ENCODE results near the gene TCF19. TPM values are rescaled to one million over a fixed set of nuclear protein-coding genes. Genes with fewer than 3 reads are reported as not detected.

The TCF19 gene
- total RNA-seq, 2 experiments from 2014 or later = 56.7 to 61.6 TPM

DNA sequence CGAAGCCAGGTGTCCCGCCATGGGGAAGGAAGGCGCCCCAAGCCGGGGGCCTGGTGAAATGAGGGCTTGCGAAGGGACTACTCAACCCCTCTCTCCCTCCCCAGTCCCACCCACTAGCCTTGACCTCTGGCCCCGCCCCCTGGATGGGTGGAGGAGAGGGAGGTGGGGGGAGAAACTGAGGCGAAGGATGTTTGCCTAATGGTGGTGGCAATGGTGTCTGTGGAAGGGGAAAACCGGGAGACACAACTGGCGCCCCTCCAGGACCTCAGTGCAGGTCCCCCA is 12.2 kb downstream of the TCF19 start, which contains the start of gene POU5F1:
POU5F1 (minus strand) TSS at position 83 of the 282 bp plus-strand sequence; CDS start at position 21, 62 bp downstream.
- no peak for TF ChIP-seq EZH2phosphoT487 (IDR thresholded peaks at IDR 0.05; ENCODE audit: borderline replicate concordance, low read depth, low read length)
- TF ChIP-seq, protein P1, sequence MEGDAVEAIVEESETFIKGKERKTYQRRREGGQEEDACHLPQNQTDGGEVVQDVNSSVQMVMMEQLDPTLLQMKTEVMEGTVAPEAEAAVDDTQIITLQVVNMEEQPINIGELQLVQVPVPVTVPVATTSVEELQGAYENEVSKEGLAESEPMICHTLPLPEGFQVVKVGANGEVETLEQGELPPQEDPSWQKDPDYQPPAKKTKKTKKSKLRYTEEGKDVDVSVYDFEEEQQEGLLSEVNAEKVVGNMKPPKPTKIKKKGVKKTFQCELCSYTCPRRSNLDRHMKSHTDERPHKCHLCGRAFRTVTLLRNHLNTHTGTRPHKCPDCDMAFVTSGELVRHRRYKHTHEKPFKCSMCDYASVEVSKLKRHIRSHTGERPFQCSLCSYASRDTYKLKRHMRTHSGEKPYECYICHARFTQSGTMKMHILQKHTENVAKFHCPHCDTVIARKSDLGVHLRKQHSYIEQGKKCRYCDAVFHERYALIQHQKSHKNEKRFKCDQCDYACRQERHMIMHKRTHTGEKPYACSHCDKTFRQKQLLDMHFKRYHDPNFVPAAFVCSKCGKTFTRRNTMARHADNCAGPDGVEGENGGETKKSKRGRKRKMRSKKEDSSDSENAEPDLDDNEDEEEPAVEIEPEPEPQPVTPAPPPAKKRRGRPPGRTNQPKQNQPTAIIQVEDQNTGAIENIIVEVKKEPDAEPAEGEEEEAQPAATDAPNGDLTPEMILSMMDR (conservative IDR thresholded peaks at IDR 0.05; ENCODE audit: low read length) = no peak
- CTCF ChIA-PET (ENCODE audit: unreplicated experiment) = no interaction called here
- Histone ChIP-seq H3K4me3 (ENCODE audit: low read depth, low read length, poor library complexity, severe bottlenecking) (no peak within 1 kb of the TSS), H3K36me3 (ENCODE audit: insufficient read depth, low read length) (no peaks in the 10 kb centered on the region), H2AFZ (ENCODE audit: low read length) (no peak within 1 kb of the TSS), H3K9me3 (ENCODE audit: low read length) (no peaks in the 10 kb centered on the region), H3K27ac (ENCODE audit: low read depth, low read length, poor library complexity, severe bottlenecking) (no peak within 1 kb of the TSS), H3K4me2 (ENCODE audit: low read length) (no peak within 1 kb of the TSS), H3K79me2 (ENCODE audit: insufficient read depth, low read depth, low read length) (no peaks in the 10 kb centered on the region), H3K9me2 (ENCODE audit: insufficient read depth, low read length) (no peaks in the 10 kb centered on the region), H3K4me1 (ENCODE audit: insufficient read depth, low read length, poor library complexity, severe bottlenecking) (peaks cover 3% of the 10 kb centered on the region), H4K20me1 (ENCODE audit: insufficient read depth, low read length) (no peaks in the 10 kb centered on the region)
- BruUV-seq (replicated peaks) = no TSS peak
- intact Hi-C loops (cut with micrococcal nuclease; ENCODE audit: unreplicated experiment) = no loop called here
- DNase-seq (ENCODE audit: low spot score) = no peak
- POLR2A ChIA-PET = no interaction called here

- no peaks in the 10 kb centered on the region for H3K4me1 ChIP-seq (ENCODE audit: insufficient read depth, low read length, poor library complexity, severe bottlenecking)
- no peaks in the 10 kb centered on the region for H3K9me2 ChIP-seq (ENCODE audit: insufficient read depth, low read length)
- ChIA-PET CTCF (ENCODE audit: unreplicated experiment) (no interaction called here), POLR2A (no interaction called here)
- no peaks in the 10 kb centered on the region for H3K9me3 ChIP-seq (ENCODE audit: low read length)
- intact Hi-C loops (cut with micrococcal nuclease; ENCODE audit: unreplicated experiment) = no loop called here
- BruUV-seq (replicated peaks) = no TSS peak
- no peak for DNase-seq (ENCODE audit: low spot score)
- H3K4me3 ChIP-seq (ENCODE audit: low read depth, low read length, poor library complexity, severe bottlenecking) = no peak overlapping the region
- H3K79me2 ChIP-seq (ENCODE audit: insufficient read depth, low read depth, low read length) = no peaks in the 10 kb centered on the region
- TF ChIP-seq, protein P1 (conservative IDR thresholded peaks at IDR 0.05; ENCODE audit: low read length) = no peak
- TF ChIP-seq EZH2phosphoT487 (IDR thresholded peaks at IDR 0.05; ENCODE audit: borderline replicate concordance, low read depth, low read length) = no peak
- no peak overlapping the region for H3K27ac ChIP-seq (ENCODE audit: low read depth, low read length, poor library complexity, severe bottlenecking)
- no peaks in the 10 kb centered on the region for H3K36me3 ChIP-seq (ENCODE audit: insufficient read depth, low read length)
- H3K4me2 ChIP-seq (ENCODE audit: low read length) = no peak overlapping the region
- no peak overlapping the region for H2AFZ ChIP-seq (ENCODE audit: low read length)
- H4K20me1 ChIP-seq (ENCODE audit: insufficient read depth, low read length) = no peaks in the 10 kb centered on the region
Observed at GRCh38 chr6:31170987-31171671, 12.7 kb downstream of the TCF19 start.

All from OCI-LY7 (cell line).